ENCODE data around the gene KCNK2. TPM values are rescaled to one million over a fixed set of nuclear protein-coding genes. Genes with fewer than 3 reads are reported as not detected.

Gene KCNK2
- total RNA-seq, 6 experiments from 2014 or later = 0.06 to 0.31 (median 0.12) TPM; not detected in 3

- intact Hi-C loops (cut with DNase I) = no loop called here
- TF ChIP-seq POLR2A (IDR thresholded peaks at IDR 0.05) (no peak), CTCF (IDR thresholded peaks at IDR 0.05) (no peak)
- WGBS (ENCODE audit: insufficient coverage, low coverage, low lambda C conversion rate, missing lambda C conversion rate) = 16% methylated on average over 2 of the region's 2 CpGs
Measured at GRCh38 chr1:215055281-215055935, 27.1 kb upstream of the KCNK2 start.

GRCh38 chr1:215056584-215056983 lies 26.0 kb upstream of the KCNK2 start:
- intact Hi-C loops (cut with DNase I) = no loop called here
- no peak for ATAC-seq
- no peak overlapping the region for H3K4me3 ChIP-seq
- H3K36me3 ChIP-seq = no peaks in the 10 kb centered on the region
- no peak overlapping the region for H3K27ac ChIP-seq
- H3K9me3 ChIP-seq = no peaks in the 10 kb centered on the region
- H3K4me1 ChIP-seq = no peaks in the 10 kb centered on the region
- WGBS (ENCODE audit: insufficient coverage, low coverage, low lambda C conversion rate, missing lambda C conversion rate) = 7% methylated on average over 1 of the region's 1 CpG
- TF ChIP-seq POLR2A (IDR thresholded peaks at IDR 0.05) = no peak
- no peak for TF ChIP-seq CTCF (IDR thresholded peaks at IDR 0.05)
- no peaks in the 10 kb centered on the region for H3K27me3 ChIP-seq
- no peak for DNase-seq

More at GRCh38 chr1:215055281-215055935, 27.1 kb upstream of the KCNK2 start:
- H3K27ac ChIP-seq = no peak overlapping the region
- DNase-seq (no peak), ATAC-seq (no peak)
- no peaks in the 10 kb centered on the region for H3K36me3 ChIP-seq
- no peaks in the 10 kb centered on the region for H3K27me3 ChIP-seq
- no peak overlapping the region for H3K4me3 ChIP-seq
- H3K9me3 ChIP-seq = no peaks in the 10 kb centered on the region
- H3K4me1 ChIP-seq = no peaks in the 10 kb centered on the region

- ATAC-seq = no peak
Measured at GRCh38 chr1:215059947-215060346, 22.6 kb upstream of the KCNK2 start.

GRCh38 chr1:215064327-215064726 lies 18.2 kb upstream of the KCNK2 start:
- H3K27me3 ChIP-seq = no peaks in the 10 kb centered on the region
- DNase-seq (no peak), ATAC-seq (no peak)
- no peaks in the 10 kb centered on the region for H3K9me3 ChIP-seq
- no peak overlapping the region for H3K4me3 ChIP-seq
- WGBS (ENCODE audit: insufficient coverage, low coverage, low lambda C conversion rate, missing lambda C conversion rate) = 56% methylated on average over 4 of the region's 5 CpGs
- no peaks in the 10 kb centered on the region for H3K4me1 ChIP-seq
- H3K36me3 ChIP-seq = no peaks in the 10 kb centered on the region
- H3K27ac ChIP-seq = no peak overlapping the region
- no peak for TF ChIP-seq POLR2A (IDR thresholded peaks at IDR 0.05)
- TF ChIP-seq CTCF (IDR thresholded peaks at IDR 0.05) = no peak
- intact Hi-C loops (cut with DNase I) = no loop called here

More at GRCh38 chr1:215059947-215060346, 22.6 kb upstream of the KCNK2 start:
- H3K9me3 ChIP-seq = no peaks in the 10 kb centered on the region
- DNase-seq = no peak
- intact Hi-C loops (cut with DNase I) = no loop called here
- H3K4me3 ChIP-seq = no peak overlapping the region
- no peaks in the 10 kb centered on the region for H3K36me3 ChIP-seq
- H3K4me1 ChIP-seq = no peaks in the 10 kb centered on the region
- WGBS (ENCODE audit: insufficient coverage, low coverage, low lambda C conversion rate, missing lambda C conversion rate) = 86% methylated on average over 6 of the region's 8 CpGs
- no peak for TF ChIP-seq POLR2A (IDR thresholded peaks at IDR 0.05)
- no peak for TF ChIP-seq CTCF (IDR thresholded peaks at IDR 0.05)
- H3K27ac ChIP-seq = no peak overlapping the region
- no peaks in the 10 kb centered on the region for H3K27me3 ChIP-seq
